GM19035 (cell line): ENCODE measurements around the gene KCNC2.
A peak's percentile ranks its signal among the peaks of the same experiment; 100 is the strongest.
"Not testable (repeated sequence)": the region's sequence is repeated elsewhere in the genome, so short reads cannot be mapped to it uniquely, and the experiment has no call there.

Source experiments
- ATAC-seq: cut with Tn5 transposase; IDR thresholded peaks from one replicate; pipeline ENCODE4 v1.9.1; 2021; ENCODE audit not compliant: unreplicated experiment

KCNC2 gene

GRCh38 chr12:75209812-75210138, at the start of gene KCNC2:
Gene KCNC2 (minus strand): TSS chr12:75209839.
- ATAC-seq: no peak

GRCh38 chr12:75259143-75259542, 49.5 kb upstream of the KCNC2 start:
- ATAC-seq: no peak

DNA sequence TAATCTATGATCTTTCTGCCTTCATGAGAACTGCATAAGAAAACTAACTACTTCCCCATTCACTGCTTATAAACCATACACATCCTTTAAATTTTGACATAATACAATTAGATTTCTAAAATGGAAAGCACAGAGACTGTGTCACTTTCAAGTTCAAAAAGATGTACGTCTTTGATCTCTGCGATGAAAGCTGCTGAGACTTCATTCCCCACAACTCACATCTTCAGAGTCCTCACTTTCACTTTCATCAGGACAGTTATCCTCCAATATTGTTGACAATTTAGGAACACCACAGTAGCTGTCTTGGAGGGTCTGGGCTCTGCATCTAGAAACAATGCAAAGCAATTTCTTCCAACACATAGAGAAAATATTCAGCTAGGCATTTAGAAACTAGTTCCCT, 47.9 kb upstream of the KCNC2 start:
- ATAC-seq: no peak

- no peak for ATAC-seq
Observed at GRCh38 chr12:75245108-75245507, 35.5 kb upstream of the KCNC2 start.

- peak; percentile 71 for ATAC-seq
Observed at GRCh38 chr12:75239987-75240386, 30.3 kb upstream of the KCNC2 start.

GRCh38 chr12:75236206-75236605, 26.6 kb upstream of the KCNC2 start:
- no peak for ATAC-seq

GRCh38 chr12:75227132-75227531, 17.5 kb upstream of the KCNC2 start:
- ATAC-seq: no peak

- ATAC-seq: no peak
Observed at GRCh38 chr12:75212072-75212471, 2.4 kb upstream of the KCNC2 start.

GRCh38 chr12:75208856-75209811, 505 bp downstream of the KCNC2 start:
- ATAC-seq: no peak

DNA sequence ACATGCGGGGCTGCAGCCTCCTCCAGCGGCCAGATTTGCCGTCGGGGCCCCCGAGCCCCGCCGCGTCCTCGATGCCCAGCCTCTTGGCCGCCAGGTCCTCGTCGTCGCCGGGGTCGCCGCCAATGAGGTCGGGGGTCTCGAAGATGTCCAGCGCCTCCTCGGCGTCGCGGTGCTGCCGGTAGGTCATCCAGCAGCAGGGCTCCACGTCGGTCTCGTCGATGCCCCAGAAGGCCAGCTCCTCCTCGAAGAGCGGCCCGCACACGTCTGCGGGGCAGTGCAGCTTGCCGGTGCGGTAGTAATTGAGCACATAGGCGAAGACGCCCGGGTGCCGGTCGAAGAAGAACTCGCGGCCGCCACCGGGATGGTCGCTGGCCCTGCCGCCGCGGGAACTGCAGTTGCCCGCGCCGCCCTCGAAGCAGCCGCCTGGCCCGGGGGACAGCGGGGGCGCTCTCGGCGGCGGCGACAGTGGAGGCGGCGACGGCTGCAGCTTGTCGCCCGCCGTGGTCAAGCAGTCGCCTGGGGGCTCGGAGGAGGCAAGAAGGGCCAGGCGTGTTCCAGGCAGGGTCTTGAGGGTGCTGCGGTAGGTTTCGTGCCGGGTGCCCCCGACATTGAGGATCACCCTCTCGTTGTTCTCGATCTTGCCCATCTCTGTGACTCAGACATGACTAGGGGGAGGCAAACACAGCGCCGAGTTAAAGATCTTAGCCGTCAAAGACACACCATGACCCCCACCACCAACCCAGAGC, 2.1 kb downstream of the KCNC2 start:
- ATAC-seq: no peak

GRCh38 chr12:75205558-75205957, 4.1 kb downstream of the KCNC2 start:
- no peak for ATAC-seq

GRCh38 chr12:75196865-75197264, 12.8 kb downstream of the KCNC2 start:
- no peak for ATAC-seq

DNA sequence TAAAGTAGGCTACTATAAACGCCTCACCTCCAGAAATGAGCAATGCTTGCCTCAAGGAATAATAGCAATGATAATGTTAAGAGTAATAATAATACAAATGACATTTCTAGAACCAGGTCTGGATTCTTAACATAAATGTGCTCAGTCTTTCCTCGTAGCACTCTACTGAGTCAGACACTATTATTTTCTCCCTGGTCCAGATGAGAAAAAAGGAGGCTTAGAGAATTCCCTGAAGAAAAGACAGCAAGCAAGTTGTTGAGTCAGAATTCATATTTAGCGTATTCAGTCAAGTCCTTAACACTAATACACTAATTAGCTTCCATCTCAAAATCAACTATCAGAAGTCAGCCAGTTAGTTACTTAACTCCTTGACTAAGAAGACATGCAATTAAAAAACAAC, 13.2 kb downstream of the KCNC2 start:
- ATAC-seq: no peak

DNA sequence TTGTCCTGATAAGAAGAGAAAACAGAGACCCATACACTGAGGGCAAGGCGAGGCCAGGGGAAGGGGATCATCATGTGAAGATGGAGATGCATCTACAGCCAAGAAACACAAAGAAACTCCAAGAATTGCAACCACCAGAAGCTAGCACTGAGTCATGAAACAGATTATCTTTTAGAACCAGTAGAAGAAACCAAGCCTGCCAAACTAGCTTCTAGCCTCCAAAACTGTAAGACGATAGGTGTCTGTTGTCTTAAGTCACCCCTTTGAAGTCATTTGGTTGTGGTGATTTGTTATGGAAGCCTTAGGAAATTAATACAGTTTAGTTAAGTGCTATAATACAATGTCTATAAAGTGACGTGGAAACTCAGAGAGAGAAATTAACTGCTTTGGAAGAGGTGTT, 15.4 kb downstream of the KCNC2 start:
- ATAC-seq: no peak

GRCh38 chr12:75192196-75192595, 17.4 kb downstream of the KCNC2 start:
- ATAC-seq: no peak

DNA sequence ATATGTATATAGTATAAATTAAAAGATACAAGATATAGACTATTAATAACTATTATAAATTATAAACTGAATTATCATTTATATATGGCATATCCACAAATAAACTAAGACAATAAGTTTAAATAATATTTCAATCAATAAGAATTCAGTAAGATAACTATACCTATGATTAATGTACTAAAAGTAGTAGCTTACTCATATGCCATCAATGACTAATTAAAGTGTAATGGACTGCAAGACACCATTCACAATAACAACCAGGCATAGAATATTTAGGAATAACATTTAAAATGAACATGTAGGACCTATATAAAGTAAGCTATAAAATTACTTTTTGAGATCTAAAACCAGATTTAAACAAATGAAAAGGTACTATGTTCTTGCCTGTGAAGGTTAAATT, 18.8 kb downstream of the KCNC2 start:
- ATAC-seq: no peak

DNA sequence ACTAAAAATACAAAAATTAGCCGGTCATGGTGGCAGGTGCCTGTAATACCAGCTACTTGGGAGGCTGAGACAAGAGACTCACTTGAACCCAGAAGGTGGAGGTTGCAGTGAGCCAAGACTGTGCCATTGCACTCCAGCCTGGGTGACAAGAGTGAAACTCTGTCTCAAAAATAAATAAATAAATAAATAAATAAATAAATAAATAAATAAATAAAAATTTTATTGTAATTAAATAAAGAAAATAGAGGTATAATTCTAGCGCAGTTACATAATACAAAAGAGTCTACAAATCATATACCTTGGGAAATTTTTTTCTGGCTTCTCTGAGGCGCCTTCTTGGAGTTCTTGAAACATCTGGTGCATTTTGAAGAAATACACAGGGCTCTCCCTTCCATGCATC, 23.8 kb downstream of the KCNC2 start:
- ATAC-seq: not testable (repeated sequence)

GRCh38 chr12:75184516-75184915, 25.1 kb downstream of the KCNC2 start:
- no peak for ATAC-seq

- no peak for ATAC-seq
Observed at GRCh38 chr12:75183967-75184366, 25.7 kb downstream of the KCNC2 start.

DNA sequence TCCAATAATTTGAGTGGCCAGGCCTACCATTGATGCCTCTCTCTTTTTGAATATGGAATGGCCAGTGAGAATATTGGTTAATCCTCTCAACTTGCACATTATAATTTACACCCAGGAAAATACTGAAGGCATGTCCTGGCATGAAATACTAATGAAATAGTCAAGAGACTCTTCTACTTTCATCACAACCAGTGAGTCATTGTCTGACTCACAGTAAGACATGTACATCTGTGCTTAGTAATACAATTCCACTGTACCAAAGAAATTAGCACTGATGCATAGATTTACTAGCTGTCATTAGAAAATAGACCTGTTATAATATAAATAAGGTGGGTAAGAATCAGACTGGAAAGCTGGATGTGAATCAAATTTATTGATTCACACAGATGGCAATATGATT, 31.6 kb downstream of the KCNC2 start:
- peak; percentile 68 for ATAC-seq

DNA sequence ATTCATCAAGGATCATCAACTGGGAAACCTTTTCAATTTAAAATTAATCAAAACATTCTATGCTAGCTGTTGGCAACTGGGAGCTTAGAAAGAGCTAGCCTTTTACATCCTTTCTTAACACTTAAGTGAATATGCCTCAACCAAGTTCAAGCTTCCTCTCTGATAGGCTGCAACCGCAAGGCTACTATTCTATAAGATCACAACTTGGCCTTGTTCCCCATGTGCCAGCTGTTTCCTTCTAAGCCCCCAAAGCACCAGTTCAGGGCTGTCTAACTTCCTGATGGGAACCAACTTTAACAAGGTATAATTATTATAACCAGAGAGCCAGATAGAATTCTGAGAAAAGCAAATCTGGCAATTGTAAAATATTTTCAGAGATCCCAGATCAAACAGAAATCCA, 37.0 kb downstream of the KCNC2 start:
- ATAC-seq: no peak

DNA sequence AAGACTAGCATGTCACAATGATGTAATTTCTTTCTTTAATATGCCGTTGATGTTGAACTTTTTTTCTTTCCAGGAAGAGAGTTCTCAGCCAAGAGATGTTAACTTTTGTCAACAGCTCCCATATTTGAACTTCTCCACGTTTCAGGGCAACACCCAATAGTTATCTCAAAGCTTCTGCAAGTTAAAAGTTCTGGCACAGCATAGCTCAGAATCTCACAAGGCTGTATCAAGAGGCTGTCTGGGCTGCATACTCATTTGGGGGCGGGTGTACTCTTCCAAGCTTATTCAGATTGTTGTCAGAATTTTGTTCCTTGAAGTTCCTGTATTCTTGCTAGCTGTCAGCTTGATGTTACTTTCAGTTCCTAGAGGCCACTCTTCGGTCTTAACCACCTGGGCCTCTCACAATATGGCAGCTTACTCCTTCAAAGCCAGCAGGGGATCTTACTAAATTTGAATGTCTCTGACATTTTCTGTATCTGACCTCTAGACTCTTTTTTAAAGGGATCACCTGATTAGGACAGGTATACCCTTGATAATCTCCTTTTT, 38.9 kb downstream of the KCNC2 start:
- ATAC-seq: peak; percentile 61
